Head of caudate nucleus (tissue), 42 donors: ENCODE results near the gene NELL1.
"Not testable (repeated sequence)": the region's sequence is repeated elsewhere in the genome, so short reads cannot be mapped to it uniquely, and the experiment has no call there.

Experiments
- DNase-seq, 42 donors: peaks; one replicate each; pipeline versions ENCODE4 v3.0.0 to v3.0.0-alpha.2; 2020 to 2021; ENCODE audit warnings: mixed read lengths in 7 of 42
- intact Hi-C: fragments of 100-400 bp; cut with DNase I; formaldehyde crosslinking; loops from one replicate; pipeline ENCODE4 v1.15.0; 2022

NELL1 gene

GRCh38 chr11:21133244-21133643 is 463.9 kb downstream of the NELL1 start:
- no peak for DNase-seq
- intact Hi-C loops = no loop called here

- intact Hi-C loops = no loop called here
- DNase-seq = no peak
Measured at GRCh38 chr11:21133722-21134121, 464.3 kb downstream of the NELL1 start.

DNA sequence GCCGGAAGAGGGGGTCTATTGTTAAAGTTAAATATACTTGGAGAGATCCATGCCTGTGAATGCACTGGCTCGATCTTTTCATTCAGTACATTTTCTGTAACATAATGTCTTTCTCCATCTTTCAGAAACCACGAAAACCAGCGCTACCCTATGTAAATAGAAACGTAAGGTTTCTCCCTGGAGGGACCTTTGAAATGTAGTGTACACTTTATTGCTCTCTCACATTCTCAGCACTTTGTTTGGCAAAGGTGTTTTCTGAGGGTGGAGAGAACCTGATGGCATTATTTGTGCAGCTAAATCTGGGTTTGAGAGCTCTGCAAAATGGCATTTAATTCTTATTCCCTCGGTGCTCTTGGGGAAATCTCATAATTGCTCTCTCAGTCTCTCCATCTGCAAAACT is 468.4 kb downstream of the NELL1 start:
- no peak for DNase-seq
- intact Hi-C loops = no loop called here

DNA sequence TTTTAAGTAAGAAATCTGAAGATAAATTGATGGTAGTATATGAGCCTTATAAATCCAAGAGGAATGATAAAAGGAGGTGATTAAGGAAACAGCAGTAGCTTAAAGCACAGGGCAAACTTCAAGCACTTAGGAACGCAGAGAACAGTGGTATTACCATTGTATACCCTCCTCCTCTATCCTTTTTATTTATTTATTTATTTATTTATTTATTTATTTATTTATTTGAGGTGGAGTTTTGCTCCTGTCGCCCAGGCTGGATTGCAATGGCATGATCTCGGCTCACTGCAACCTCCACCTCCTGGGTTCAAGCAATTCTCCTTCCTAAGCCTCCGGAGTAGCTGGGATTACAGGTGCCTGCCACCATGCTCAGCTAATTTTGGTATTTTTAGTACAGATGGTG is 472.2 kb downstream of the NELL1 start:
- DNase-seq, intact Hi-C loops: not testable (repeated sequence)

- intact Hi-C loops = no loop called here
- DNase-seq = no peak
Measured at GRCh38 chr11:21142007-21142406, 472.6 kb downstream of the NELL1 start.

DNA sequence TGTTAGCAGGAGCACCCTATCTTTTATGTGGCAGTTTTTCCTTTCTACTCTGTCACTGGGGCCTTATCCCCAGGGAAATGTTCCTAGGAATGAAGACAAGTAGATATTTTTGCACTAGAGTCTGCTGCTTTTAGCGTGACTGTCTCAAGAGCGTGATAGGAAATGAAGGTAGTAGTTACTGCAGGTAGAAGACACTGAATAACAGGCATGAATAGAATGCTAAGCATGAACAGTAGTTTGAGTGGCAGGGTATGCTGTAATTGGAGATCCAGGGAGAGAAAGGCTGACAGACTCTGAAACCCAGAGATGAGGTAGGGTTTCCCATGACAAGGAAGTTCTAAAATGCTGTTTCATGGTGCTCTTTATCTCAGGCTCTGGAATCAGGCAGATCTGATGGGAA is 475.1 kb downstream of the NELL1 start:
- DNase-seq = no peak

GRCh38 chr11:21148376-21148775 is 479.0 kb downstream of the NELL1 start:
- no peak for DNase-seq
- intact Hi-C loops = no loop called here

More for the DNA sequence above, 475.1 kb downstream of the NELL1 start:
- intact Hi-C loops = no loop called here

DNA sequence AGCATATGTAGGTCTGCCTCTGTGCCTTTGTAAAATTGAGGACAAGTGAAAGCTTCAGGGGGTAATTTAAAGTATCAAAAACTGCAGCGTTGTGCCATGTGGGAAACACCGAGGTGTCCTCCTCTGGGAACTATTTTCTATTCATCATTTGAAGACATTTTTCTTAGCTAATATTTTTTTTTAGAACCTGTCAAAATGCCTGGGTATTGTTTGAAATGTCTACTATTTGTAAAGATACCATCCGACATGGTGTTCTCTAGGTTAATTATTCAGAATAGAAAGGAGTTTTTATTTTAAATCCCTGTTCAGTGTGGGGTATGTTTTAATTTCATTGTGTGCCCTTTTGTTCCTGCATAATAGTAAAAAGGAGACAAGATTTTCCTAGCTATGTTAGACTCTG is 490.8 kb downstream of the NELL1 start:
- intact Hi-C loops = no loop called here
- DNase-seq = no peak

DNA sequence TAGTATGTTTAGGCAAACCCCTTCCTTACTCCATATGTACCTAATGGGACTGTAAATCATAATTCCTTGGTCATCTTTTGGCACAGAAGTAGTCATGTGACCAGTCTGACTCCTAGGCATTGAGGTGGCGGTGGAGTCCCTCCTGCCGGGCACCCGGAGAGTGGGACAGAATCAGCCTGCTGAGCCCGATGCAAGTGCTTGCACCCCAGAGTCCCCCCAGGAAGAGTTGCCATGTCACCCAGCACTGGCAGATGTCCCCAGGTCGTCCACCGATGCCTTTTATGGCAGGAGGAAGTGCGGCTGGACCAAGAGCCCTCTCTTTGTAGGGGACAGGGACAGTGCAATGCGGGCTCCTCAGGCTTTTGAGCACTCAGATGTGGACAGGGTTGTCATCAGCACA is 500.3 kb downstream of the NELL1 start:
- intact Hi-C loops = no loop called here
- no peak for DNase-seq

GRCh38 chr11:21173476-21173875 is 504.1 kb downstream of the NELL1 start:
- DNase-seq = no peak
- intact Hi-C loops = no loop called here

- no peak for DNase-seq
- intact Hi-C loops = no loop called here
Measured at GRCh38 chr11:21174781-21175180, 505.4 kb downstream of the NELL1 start.

DNA sequence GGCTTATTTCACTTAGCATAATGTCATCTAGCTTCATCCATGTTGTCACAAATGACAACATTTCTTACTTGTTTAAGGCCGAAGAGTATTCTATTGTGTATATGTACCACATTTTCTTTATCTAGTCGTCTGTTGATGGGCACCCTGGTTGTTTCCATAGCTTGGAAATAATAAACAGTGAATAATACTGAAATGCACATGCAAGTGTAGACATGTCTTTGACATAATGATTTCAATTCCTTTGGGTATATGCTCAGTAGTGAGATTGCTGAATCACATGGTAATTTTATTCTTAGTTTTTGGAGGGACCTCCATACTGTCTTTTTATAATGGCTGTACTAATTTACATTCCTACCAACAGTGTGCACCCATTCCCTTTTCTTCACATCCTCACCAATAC is 508.0 kb downstream of the NELL1 start:
- intact Hi-C loops = no loop called here
- DNase-seq = no peak

DNA sequence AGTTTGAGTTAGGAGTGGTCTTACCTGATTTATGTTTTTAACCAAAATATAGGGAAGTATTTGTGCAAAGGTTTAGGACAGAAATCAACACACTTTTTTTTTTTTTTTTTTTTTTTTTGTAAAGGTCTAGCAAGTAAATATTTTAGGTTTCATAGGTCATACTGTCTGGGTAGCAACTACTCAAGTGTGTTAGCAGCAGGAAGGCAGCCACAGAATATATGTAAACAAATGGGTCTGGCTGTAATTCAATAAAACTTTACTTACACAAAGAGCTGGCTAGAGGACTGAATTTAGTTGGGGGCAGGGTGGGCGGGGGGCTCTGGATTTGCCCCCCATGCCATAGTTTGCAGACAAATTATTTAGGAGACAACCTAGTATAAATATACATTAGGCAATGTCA is 510.4 kb downstream of the NELL1 start:
- intact Hi-C loops = no loop called here
- DNase-seq = no peak

DNA sequence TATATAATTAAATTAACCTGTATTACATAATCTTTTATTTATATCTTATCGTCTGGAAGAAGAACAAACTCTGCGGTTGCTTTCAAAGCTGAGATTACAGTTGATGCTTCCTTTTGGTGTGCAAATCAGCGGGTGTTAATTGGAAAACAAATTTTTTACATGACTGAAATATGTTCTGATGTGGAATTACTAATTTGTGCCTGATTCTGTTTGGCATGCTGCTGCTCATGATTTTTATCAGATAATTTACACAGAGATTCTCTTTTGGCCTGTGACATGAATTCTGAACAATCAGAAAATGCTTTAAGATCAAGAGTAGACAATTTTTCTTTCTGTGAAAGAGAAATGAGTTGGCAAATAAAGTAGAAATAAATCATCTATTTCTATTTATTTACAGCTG is 510.8 kb downstream of the NELL1 start:
- intact Hi-C loops = no loop called here
- DNase-seq = no peak

DNA sequence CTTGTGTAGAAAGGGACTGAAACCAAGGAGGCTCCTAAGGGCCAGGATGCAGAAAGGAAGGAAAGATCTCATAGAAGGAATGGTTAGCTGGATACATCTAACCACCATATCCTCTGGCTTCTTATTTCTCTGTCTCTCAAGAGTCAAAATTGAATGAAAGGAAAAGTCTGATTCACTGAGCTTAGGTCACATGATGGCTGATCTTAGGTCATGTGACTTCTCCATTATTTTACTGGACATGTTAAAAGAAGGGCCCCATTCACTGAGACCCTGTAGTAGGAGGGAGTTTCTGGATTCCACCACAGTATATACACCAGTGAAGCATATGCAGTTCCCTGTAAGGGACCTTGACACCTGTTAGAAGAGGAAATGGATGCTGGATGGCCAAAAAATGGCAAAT is 516.6 kb downstream of the NELL1 start:
- no peak for DNase-seq
- intact Hi-C loops = no loop called here

GRCh38 chr11:21190181-21190580 is 520.8 kb downstream of the NELL1 start:
- intact Hi-C loops = no loop called here
- DNase-seq = no peak

GRCh38 chr11:21195995-21196394 is 526.6 kb downstream of the NELL1 start:
- no peak for DNase-seq
- intact Hi-C loops = no loop called here

- intact Hi-C loops = no loop called here
- no peak for DNase-seq
Measured at GRCh38 chr11:21198498-21198897, 529.1 kb downstream of the NELL1 start.

DNA sequence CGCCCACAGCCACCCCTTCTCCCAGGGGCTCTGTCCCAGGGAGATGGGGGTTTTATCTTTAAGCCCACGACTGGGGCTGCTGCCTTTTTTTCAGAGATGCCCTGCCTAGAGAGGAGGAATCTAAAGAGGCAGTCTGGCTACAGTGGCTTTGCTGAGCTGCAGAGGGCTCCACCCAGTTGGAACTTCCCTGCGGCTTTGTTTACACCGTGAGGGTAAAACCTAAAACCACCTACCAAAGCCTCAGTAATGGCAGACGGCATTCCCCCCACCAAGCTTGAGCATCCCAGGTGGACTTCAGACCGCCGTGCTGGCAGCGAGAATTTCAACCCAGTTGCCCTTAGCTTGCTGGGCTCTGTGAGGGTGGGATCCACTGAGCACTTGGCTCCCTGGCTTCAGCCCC is 535.8 kb downstream of the NELL1 start:
- intact Hi-C loops = no loop called here
- no peak for DNase-seq

DNA sequence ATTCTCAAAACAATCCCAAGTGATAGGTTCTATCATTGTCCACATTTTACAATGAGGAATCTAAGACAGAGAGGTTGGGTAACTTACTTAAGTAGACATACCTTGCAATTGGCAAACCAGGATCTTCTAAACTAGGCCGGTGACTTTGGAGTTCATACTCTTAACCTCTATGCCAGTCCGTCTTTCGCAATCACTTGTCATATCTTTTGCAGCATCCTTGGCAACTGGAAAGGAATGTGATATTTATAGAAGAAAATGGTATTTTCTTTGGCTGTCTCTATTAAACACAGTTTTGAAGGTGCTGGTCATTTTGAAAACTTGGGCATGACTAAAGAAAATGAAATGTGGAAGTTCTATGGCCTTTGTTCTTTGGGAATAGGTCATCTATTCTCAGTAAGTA is 556.5 kb downstream of the NELL1 start:
- DNase-seq = no peak
- intact Hi-C loops = no loop called here

GRCh38 chr11:21229224-21229623 is 559.8 kb downstream of the NELL1 start:
- intact Hi-C loops = no loop called here
- DNase-seq = no peak

DNA sequence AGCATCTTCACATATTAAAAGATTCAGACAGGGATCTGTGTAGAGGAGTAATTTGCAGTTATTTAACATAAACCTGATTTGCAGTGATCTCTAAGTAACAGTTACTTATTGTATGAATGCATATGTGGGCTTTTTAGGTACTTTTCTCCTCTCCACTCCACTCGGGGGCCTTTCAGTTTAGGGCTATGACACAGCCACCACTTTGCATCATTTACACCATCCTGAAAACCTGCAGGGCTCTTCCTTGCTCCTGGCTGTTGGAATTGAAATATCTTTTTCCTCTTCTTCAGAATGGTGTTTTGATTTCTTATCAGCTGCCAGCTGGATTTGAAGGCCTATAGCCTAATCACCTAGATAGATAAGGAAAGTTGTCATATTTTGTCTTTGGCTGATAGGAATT is 580.8 kb downstream of the NELL1 start:
- no peak for DNase-seq
- intact Hi-C loops = no loop called here
